ENCODE measurements around the gene FAM53B.

DNA sequence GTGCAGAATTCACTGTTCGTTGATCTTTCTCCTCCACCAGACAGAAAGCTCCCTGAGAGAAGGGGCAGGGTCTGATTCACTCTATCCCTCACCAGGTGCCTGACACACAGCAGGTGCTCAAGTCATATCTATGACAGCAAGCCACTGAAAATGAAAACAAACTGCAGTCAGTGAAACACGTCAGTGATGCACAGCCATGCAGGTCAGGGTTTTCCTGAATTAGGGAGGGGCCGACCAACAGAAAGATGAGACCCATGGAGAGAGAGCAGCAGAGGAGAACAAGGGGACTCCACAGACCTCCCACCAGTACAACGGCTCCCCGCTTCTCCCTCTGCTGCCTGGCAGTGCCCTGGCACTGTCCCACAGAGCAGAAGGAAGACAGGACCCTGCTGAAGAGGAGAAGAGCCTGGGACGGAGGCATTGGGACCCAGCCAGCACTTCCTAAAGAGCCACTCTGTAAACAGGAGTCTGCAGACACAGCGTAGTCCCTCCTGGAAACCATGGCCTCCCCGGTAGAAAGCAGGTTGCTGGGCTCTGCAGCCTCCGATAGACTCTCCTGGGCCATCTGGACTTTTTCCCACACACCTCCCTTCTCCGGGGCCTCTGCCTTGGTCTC lies 50.3 kb downstream of the FAM53B start:
- TF ChIP-seq, protein P1, sequence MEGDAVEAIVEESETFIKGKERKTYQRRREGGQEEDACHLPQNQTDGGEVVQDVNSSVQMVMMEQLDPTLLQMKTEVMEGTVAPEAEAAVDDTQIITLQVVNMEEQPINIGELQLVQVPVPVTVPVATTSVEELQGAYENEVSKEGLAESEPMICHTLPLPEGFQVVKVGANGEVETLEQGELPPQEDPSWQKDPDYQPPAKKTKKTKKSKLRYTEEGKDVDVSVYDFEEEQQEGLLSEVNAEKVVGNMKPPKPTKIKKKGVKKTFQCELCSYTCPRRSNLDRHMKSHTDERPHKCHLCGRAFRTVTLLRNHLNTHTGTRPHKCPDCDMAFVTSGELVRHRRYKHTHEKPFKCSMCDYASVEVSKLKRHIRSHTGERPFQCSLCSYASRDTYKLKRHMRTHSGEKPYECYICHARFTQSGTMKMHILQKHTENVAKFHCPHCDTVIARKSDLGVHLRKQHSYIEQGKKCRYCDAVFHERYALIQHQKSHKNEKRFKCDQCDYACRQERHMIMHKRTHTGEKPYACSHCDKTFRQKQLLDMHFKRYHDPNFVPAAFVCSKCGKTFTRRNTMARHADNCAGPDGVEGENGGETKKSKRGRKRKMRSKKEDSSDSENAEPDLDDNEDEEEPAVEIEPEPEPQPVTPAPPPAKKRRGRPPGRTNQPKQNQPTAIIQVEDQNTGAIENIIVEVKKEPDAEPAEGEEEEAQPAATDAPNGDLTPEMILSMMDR (IDR thresholded peaks at IDR 0.05 in 4 of 5, conservative IDR thresholded peaks at IDR 0.05 in 1 of 5), result no peak
- peak in 1 of 2 donors; percentile 7 for TF ChIP-seq POLR2A (IDR thresholded peaks at IDR 0.05)

All from gastrocnemius medialis (tissue), 4 donors.